HuH-7 (cell line): ENCODE results near the gene ESPN.

ENCODE experiments used
- DNase-seq: peaks from one replicate; pipeline ENCODE4 v3.0.0; 2011; ENCODE audit warnings: low spot score

Gene ESPN

GRCh38 chr1:6466751-6467150 lies 42.2 kb downstream of the ESPN start:
- DNase-seq: no peak

DNA sequence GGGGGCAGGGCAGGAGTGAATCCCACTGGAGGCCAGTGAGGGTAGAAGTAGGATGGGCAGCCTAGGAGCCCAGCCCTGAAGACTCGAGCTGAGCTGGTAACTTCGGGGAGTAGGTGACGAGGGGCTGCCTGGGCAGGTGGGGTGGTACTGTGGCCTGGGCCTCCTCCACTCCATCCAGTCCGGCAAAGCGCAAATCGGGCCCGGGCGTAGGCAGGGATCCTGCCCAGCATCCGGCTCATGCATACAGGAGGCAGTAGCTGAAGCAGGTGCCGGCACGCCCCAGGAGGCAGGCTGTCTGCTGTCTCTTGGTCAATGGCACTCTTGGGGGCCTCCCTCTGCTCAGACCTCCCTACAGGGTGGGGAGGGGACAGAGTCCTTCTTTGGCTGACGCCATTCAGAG lies 42.6 kb downstream of the ESPN start:
- DNase-seq: no peak

DNA sequence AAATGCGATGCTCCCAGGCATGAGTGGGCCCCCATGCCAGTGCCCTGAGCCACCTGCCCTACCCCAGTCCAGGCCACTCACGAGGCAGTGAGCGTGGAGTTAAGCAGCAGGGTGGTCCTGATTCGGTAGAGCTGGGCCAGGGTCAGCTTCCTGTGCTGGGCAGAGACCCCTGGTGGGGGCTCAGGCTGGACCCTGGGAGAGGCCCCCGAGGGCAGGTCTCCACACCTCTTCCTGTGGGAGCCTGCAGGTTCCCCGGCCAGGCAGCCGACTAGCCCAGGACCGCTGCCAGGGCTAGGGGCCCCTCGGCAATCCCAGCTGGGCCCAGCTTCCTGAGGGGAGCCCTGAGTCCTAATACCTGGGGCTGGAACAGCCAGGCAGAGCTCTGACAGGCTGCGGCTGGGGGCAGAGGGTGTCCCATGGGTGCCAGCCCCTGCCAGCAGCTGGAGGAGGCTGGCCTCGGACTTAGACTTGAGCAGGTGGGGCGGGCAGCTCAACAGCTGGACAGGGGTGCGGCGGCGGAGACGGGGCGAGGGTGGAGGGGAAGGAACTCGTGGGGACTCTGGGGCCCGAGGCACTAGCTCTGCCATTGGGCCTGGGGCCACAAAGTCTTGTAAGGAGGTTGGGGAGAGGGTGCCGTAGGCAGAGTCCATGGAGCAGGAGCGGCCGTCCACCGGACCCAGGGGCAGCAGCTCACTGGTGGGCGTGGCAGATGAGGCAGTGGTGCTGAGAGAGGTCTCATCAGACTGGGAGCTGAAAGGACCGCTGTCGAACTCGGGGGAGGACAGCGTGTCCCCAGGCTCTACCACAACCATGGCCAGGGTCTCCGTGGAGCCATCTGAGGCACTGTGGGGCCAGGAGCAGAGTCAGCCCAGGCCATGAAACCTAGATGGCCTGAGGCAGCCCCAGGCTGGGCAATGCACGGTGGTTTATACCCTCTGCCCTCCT lies 43.4 kb downstream of the ESPN start:
- no peak for DNase-seq

DNA sequence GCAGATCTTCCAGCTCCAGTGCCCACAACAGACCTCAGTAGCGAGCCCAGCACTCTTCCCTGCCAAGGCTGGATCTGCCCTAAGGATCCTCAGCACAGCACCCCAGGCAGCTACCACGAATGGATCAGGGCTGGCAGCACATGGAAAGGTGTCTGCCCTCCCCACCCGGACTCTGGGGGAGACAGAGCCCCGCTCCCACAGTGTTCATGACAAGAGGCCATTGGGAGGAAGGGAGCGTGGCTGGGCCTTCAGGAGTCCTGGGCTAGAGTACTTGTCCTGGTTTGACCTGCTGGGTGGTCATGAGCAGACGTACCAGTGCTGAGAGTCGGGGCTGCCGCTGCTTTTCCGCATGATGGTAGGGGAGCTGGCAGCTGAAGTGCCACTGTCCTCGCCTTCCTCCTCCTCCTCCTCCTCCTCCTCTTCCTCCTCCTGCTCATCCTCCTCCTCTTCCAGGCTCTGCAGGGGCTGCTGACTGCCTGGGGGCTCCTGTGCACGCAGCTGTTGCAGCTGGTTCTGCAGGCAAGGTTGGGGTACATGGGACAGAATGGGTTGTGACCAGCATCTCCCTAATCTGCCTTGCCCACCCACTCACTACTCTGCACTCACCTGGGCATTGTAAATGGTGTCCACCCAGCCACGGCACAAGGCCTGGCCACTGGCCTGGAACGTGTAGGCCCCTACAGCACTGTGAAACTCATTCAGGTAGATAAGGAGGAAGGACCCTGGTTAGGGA lies 44.3 kb downstream of the ESPN start:
- DNase-seq: no peak

GRCh38 chr1:6470132-6471085 lies 45.8 kb downstream of the ESPN start:
- DNase-seq: no peak

DNA sequence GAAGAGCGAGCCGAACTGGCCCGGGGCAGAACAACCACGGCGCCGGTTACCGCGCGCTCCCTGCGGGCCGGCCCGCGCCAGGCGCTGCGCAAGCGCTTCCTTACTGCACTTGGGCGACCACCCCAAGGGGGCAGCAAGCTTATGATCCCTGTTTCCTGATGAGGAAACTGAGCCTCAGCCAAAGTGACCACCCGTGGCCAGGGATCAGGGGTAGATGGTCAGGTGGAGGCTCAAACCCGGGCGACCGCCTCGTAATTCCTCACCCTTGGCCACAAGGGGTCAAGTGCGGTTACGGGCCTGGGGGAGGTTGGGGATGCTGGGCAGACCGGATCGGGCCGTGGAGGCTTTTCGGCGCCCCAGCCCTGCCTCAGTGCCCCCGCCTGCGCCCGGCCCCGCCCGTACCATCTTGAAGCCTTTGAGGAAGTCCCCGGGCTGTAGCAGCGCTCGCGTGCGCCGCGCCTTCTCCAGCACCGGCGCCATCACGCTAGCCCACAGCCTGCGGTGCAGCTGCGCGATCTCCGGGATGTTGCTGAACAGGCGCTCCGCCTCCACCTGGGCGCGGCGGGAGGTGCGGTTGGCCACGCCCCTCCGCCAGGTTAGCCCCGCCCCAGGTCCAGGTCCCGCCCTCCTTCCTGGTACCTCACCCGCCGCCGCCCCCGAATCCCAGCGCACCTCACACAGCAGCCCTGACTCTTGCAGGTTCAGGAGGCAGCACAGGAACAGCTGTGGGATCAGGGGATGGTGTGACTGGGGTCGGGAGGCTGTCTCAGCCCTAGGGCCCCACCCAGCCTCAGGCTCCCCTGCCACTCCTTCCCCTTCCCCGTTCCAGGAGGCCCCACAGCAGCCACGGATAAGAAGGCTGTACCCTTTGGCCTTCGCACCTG lies 46.8 kb downstream of the ESPN start:
- no peak for DNase-seq

DNA sequence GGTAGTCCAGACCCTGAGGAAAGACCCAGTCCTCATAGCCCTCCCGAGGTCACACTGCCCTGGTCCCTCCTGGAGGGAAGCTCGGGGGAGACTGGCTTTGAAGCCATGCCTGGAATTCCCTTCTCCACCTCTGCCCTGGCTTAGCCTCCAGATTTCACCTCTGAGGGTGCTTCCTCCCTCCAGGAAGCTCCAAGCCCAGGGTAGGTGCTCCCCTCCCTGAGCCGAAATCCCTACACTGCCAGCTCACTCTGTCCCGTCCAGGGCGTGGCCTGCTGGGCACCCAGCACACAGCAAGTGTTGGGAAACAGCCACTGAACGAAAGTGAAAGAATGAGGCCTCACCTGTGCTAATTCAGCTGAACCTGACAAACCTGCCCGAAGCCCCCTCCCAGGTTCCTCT lies 47.4 kb downstream of the ESPN start:
- DNase-seq: no peak

DNA sequence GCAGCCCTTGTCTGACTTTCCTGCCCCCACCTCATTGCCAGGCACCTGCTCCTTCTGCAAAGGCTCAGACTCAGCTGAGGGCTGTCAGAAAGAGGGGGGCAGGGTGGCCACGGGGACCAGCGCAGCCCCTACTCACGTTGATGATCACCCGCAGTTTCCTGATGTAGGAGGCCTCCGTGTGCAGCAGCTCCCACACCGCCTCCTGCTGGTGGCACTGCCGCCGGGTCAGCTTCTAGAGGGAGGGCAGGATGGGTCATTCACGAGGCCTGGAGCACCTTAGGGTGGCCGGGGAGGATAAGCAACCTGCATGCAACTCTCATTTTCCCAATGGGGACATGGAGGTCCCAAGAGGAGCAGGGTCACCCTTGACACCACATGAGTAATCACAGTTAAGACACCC lies 47.8 kb downstream of the ESPN start:
- no peak for DNase-seq

DNA sequence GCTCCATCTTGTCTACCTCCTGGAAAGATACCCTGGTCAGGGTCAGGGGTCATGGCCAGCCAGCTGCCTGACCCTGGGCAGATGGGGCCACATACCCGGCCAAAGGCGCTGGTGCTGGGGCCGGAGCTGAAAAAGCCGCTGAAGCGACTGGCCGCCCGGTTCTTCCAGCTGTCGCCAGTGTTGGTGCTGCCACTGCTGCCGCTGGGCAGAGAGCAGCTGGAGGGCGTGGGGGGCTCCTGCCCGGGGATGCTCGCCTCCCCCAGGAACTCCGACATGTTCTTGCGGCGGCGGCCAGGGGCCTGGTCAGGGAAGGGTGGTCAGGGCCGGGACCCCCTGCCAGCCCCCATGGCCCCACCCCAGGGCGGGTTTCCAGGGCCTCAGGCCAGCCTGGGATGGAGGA lies 48.6 kb downstream of the ESPN start:
- DNase-seq: no peak

DNA sequence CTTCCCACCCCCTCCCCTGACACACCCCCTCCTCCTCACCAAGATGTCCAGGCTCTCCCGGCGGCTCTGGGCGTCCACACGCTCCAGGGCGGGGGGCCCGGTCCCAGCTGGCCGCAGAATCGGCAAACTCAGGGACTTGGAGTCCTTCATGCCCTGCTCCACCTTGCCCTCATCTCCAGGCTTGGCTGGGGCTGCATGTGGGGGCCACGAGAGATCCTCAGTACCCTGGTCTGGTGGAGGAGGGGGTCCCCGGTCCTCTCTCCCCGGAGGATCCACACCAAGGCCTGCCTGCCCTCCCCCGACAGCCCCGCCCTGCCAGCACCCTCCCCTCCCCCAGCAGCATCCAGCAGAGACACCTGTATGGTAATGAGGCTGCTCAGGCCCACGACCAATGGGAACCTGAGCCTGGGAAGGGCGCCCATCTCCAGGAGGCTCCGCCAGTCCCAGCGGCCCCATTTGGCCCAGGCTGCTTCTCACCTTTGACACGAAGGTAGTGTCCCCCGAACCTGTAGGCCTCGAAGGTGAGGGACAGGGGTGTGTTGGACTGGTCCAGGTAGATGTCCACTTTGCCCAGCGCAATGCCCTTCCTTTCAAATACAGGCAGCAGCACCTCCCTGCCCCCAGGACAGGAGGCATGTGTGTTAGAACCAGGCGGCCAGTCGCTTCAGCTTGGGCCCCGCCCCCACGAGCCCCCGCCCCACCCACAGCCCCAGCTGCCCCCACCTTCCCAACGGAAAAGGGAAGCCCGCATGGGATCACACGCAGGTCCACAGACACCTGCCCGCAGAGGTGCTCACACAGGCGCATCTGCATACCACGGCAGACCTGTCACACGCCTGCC lies 49.6 kb downstream of the ESPN start:
- DNase-seq: no peak

- DNase-seq: no peak
Observed at GRCh38 chr1:6474815-6475282, 50.3 kb downstream of the ESPN start.

DNA sequence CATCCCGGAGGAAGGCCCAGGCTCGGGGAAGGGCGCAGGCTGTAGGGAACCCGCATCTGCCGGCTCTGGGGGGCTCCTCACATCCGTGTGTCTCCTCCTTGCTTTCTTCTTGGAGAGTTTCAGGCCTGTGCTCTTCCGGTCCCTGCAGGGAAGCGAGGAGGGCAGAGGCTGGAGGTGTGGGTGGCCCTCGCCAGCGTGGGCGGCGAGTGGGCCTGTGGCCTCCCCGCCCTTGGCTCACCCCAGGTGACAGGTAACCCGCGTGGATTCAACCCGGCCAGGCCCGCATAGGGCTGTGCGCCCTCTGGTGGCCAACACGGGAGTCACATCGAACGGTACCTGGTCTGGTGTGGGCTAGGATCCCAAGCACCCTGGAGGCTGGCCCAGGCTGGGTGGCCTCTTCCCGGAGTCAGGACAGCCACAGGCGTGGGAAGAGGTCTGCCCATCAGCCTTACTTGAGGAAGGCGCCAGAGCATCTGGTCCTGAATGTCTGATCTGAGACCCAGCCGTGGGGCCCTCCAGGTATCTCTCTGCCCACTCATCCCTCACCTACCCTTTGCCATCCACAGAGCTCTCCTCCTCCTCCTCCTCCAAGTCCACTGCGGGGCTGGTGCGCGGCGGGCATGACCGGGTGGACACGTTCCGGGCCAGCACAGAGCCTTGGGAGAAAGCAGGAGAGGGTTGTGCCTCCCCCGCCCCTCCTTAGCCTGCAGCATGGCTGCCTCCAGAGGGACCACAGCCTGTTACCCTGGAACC lies 51.0 kb downstream of the ESPN start:
- peak; percentile 98 for DNase-seq

DNA sequence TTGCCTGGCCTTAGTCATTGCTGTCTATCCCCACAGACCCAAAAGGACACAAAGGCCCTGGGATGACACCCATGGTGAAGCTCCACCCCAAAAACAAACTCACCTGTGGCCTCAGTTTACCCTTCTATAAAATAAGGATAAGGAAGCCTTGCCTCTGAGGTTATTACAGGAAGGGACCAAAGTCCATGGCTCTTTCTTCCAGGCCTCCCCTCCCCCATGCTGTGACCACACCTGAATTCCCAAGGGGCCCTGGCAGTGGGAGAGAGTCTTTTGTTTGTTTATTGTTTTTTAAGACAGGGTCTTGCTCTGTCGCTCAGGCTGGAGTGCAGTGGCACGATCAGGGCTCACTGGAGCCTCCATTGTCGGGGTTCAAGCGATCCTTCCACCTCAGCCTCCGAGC lies 51.9 kb downstream of the ESPN start:
- DNase-seq: no peak

DNA sequence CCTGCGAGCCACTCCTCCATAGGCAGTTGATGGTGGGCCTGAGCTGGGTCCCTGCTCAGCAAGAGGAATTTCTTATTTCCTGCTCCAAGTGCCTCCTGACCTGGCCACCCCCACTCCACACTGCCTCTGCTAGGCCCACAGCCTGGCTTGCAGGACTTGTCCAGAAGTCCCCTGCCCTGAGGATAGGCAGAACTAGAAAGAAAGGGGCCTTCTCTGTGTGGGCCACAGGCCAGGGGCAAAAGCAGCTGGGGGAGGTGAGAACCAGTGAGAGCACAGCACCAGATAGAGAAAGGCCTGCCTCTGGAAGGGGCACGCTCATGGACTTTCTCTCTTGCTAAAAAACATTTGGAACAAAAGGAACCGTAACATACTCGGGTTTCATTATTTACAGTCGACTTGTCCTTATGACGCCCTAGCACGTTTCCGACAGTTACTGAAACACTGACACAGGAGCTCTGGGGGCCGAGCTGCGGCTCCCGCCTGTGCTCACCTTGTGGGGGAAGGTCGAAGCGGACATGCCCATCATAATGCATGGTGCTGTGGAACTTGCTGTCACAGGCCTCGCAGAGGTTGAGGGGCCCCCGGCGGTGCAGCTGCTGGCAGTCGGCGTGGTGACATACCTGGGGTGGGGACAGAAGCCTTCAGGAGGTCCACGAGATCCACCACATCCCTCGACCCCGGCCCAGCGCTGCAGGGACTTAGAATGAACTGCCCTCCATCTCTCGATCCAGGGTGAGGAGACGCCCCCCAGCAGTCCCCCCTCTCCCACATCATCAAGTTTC lies 52.7 kb downstream of the ESPN start:
- DNase-seq: no peak

DNA sequence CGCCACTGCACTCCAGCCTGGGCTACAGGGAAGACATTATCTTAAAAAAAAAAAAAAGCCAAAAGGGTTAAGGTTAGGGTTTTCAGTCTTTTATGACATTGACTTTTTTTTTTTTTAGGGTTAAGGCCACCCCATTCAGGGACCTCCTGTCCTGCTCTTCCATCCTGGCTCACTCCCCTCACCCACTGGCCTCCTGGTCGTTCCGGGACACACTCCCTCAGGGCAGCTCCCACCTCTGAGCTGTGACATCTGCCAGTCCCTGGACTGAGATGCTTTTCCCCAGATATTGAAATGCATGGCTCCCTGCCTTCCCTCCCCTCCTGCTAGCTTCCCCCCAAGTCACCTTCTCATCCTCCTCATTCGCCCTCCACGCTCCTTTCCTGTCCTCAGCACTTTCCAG lies 57.2 kb downstream of the ESPN start:
- no peak for DNase-seq

- no peak for DNase-seq
Observed at GRCh38 chr1:6483017-6483760, 58.6 kb downstream of the ESPN start.

- DNase-seq: no peak
Observed at GRCh38 chr1:6483761-6484117, 59.2 kb downstream of the ESPN start.

- DNase-seq: no peak
Observed at GRCh38 chr1:6484826-6485167, 60.2 kb downstream of the ESPN start.
